Fibroblast of villous mesenchyme (primary cell): Measurements from ENCODE around the gene NUFIP1. TPM values are rescaled to one million over a fixed set of nuclear protein-coding genes. Genes with fewer than 3 reads are reported as not detected.
A peak's percentile ranks its signal among the peaks of the same experiment; 100 is the strongest.

Experiments
- DNase-seq: peaks from one replicate; pipeline ENCODE4 v3.0.0-alpha.2; 2010; ENCODE audit warnings: low read depth
- H3K4me3 ChIP-seq: 2 replicates; pipeline ENCODE4 v1.5.1; 2011; ENCODE audit warnings: low read depth, mild to moderate bottlenecking, low read length
- CTCF ChIP-seq: IDR thresholded peaks from 2 replicates; pipeline ENCODE4 v1.5.1; 2012; ENCODE audit warnings: low read depth, mild to moderate bottlenecking, low read length; ENCODE audit not compliant: insufficient read depth
- total RNA-seq: library from RNA; depleted of rRNA; stranded (reverse); fragments of >200 nt; gene quantifications from 2 replicates; pipeline ENCODE4 v1.2.3, GENCODE V29; 2012

The NUFIP1 gene
- total RNA-seq, 1 donor, result 4.7 TPM

GRCh38 chr13:44908712-44909111, 80.6 kb downstream of the NUFIP1 start:
- no peak overlapping the region for H3K4me3 ChIP-seq
- no peak for TF ChIP-seq CTCF
- DNase-seq, result no peak

GRCh38 chr13:44908266-44908665, 81.0 kb downstream of the NUFIP1 start:
- no peak for DNase-seq
- no peak for TF ChIP-seq CTCF
- H3K4me3 ChIP-seq, result no peak overlapping the region

- no peak for TF ChIP-seq CTCF
- H3K4me3 ChIP-seq, result no peak overlapping the region
- peak; percentile 67 for DNase-seq
Measured at GRCh38 chr13:44906713-44907112, 82.6 kb downstream of the NUFIP1 start.

GRCh38 chr13:44906230-44906629, 83.0 kb downstream of the NUFIP1 start:
- H3K4me3 ChIP-seq, result no peak overlapping the region
- DNase-seq, result no peak
- TF ChIP-seq CTCF, result no peak

- no peak for DNase-seq
Measured at GRCh38 chr13:44905556-44905955, 83.7 kb downstream of the NUFIP1 start.

GRCh38 chr13:44904967-44905366, 84.3 kb downstream of the NUFIP1 start:
- peak; percentile 96 for DNase-seq
- no peak for TF ChIP-seq CTCF
- H3K4me3 ChIP-seq, result no peak overlapping the region

More at GRCh38 chr13:44905556-44905955, 83.7 kb downstream of the NUFIP1 start:
- TF ChIP-seq CTCF, result no peak
- H3K4me3 ChIP-seq, result no peak overlapping the region

GRCh38 chr13:44903574-44903985, 85.7 kb downstream of the NUFIP1 start:
- DNase-seq, result peak; percentile 98
- TF ChIP-seq CTCF, result no peak
- no peak overlapping the region for H3K4me3 ChIP-seq
